WTC11 (cell line): ENCODE measurements around the gene MROH9. TPM values are rescaled to one million over a fixed set of nuclear protein-coding genes. Genes with fewer than 3 reads are reported as not detected.

Experiments
- ATAC-seq: fragments of 200-7000 bp; cut with Tn5 transposase; 2 replicates; pipeline ENCODE4 v1.10.0; 2021; ENCODE audit warnings: mild to moderate bottlenecking, moderate library complexity
- CTCF ChIA-PET: fragments of 300-600 bp; sonication (Branson Sonifier 250); formaldehyde crosslinking; loops from one replicate; lab custom pipeline; 2021; ENCODE audit warnings: antibody characterized with exemption; lab: Charles Lee
- POLR2A ChIA-PET: fragments of 350-600 bp; sonication (Branson Sonifier 250); formaldehyde crosslinking; loops from one replicate; lab custom pipeline; 2021; ENCODE audit warnings: antibody characterized with exemption; lab: Charles Lee
- DNase-seq: peaks from one replicate; pipeline ENCODE4 v3.0.0; 2021; ENCODE audit warnings: low spot score
- H3K27ac Mint-ChIP-seq: 2 replicates; pipeline ENCODE4 v1.8.0; 2021; ENCODE audit warnings: mixed read lengths
- H3K27me3 Mint-ChIP-seq: 2 replicates; pipeline ENCODE4 v1.8.0; 2021; ENCODE audit warnings: low read depth, mild to moderate bottlenecking, moderate library complexity, mixed read lengths
- H3K36me3 Mint-ChIP-seq: 2 replicates; pipeline ENCODE4 v1.8.0; 2021; ENCODE audit warnings: mixed read lengths
- H3K4me1 Mint-ChIP-seq: 2 replicates; pipeline ENCODE4 v1.8.0; 2022; ENCODE audit warnings: mixed read lengths
- H3K4me3 Mint-ChIP-seq: 2 replicates; pipeline ENCODE4 v1.8.0; 2021; ENCODE audit warnings: mild to moderate bottlenecking, moderate library complexity, mixed read lengths
- H3K9me3 Mint-ChIP-seq: 2 replicates; pipeline ENCODE4 v1.8.0; 2021; ENCODE audit warnings: mixed read lengths
- AR ChIP-seq: fragments of 250-450 bp; sonication (Bioruptor Pico); IDR thresholded peaks from 2 replicates; pipeline ENCODE4 v1.9.0; 2021; ENCODE audit warnings: mild to moderate bottlenecking
- CREB1 ChIP-seq: sonication (generic); formaldehyde crosslinking; IDR thresholded peaks from 2 replicates; pipeline ENCODE4 v1.8.0; 2023; ENCODE audit warnings: mild to moderate bottlenecking, missing genetic modification reagents
- E2F1 ChIP-seq: sonication (generic); formaldehyde crosslinking; IDR thresholded peaks from 2 replicates; pipeline ENCODE4 v1.8.0; 2022; ENCODE audit warnings: mild to moderate bottlenecking, missing genetic modification reagents
- EMX1 ChIP-seq: fragments of 250-450 bp; sonication (Bioruptor Pico); IDR thresholded peaks from 2 replicates; pipeline ENCODE4 v1.8.0; 2021; ENCODE audit warnings: mild to moderate bottlenecking
- ETV6 ChIP-seq: sonication (generic); formaldehyde crosslinking; IDR thresholded peaks from 2 replicates; pipeline ENCODE4 v1.8.1; 2022; ENCODE audit warnings: mild to moderate bottlenecking, missing genetic modification reagents
- FOXJ3 ChIP-seq: sonication (generic); formaldehyde crosslinking; IDR thresholded peaks from 2 replicates; pipeline ENCODE4 v1.9.0; 2021; ENCODE audit warnings: missing genetic modification reagents, mild to moderate bottlenecking, borderline replicate concordance
- GABPB1 ChIP-seq: sonication (generic); formaldehyde crosslinking; IDR thresholded peaks from 2 replicates; pipeline ENCODE4 v1.8.1; 2023; ENCODE audit warnings: mild to moderate bottlenecking, missing genetic modification reagents
- HMGXB4 ChIP-seq: sonication (generic); formaldehyde crosslinking; IDR thresholded peaks from 2 replicates; pipeline ENCODE4 v1.8.1; 2023; ENCODE audit warnings: mild to moderate bottlenecking, moderate library complexity, missing genetic modification reagents
- IRF1 ChIP-seq: sonication (generic); formaldehyde crosslinking; IDR thresholded peaks from 2 replicates; pipeline ENCODE4 v1.8.0; 2023; ENCODE audit warnings: missing genetic modification reagents
- JAZF1 ChIP-seq: fragments of 250-450 bp; sonication (Bioruptor Pico); IDR thresholded peaks from 2 replicates; pipeline ENCODE4 v1.9.0; 2021; ENCODE audit warnings: moderate library complexity, mild to moderate bottlenecking, inconsistent platforms
- OVOL2 ChIP-seq: fragments of 250-450 bp; sonication (Bioruptor Pico); IDR thresholded peaks from 2 replicates; pipeline ENCODE4 v1.9.0; 2021; ENCODE audit warnings: mild to moderate bottlenecking, borderline replicate concordance
- PRDM15 ChIP-seq: sonication (generic); formaldehyde crosslinking; IDR thresholded peaks from 2 replicates; pipeline ENCODE4 v1.8.0; 2022; ENCODE audit warnings: missing genetic modification reagents
- SMAD4 ChIP-seq: sonication (generic); formaldehyde crosslinking; IDR thresholded peaks from 2 replicates; pipeline ENCODE4 v1.8.0; 2022; ENCODE audit warnings: mild to moderate bottlenecking, missing genetic modification reagents
- SOX15 ChIP-seq: fragments of 250-450 bp; sonication (Bioruptor Pico); IDR thresholded peaks from 2 replicates; pipeline ENCODE4 v1.9.0; 2021; ENCODE audit warnings: mild to moderate bottlenecking
- TP53 ChIP-seq: sonication (generic); formaldehyde crosslinking; IDR thresholded peaks from 2 replicates; pipeline ENCODE4 v1.8.1; 2023; ENCODE audit warnings: mild to moderate bottlenecking, missing genetic modification reagents
- USF2 ChIP-seq: sonication (generic); formaldehyde crosslinking; IDR thresholded peaks from 2 replicates; pipeline ENCODE4 v1.8.1; 2023; ENCODE audit warnings: mild to moderate bottlenecking, missing genetic modification reagents, moderate library complexity
- ZNF232 ChIP-seq: sonication (generic); formaldehyde crosslinking; IDR thresholded peaks from 2 replicates; pipeline ENCODE4 v1.8.0; 2022; ENCODE audit warnings: mild to moderate bottlenecking, missing genetic modification reagents
- ZNF317 ChIP-seq: sonication (generic); formaldehyde crosslinking; IDR thresholded peaks from 2 replicates; pipeline ENCODE4 v1.8.1; 2023; ENCODE audit warnings: low read depth, mild to moderate bottlenecking, moderate library complexity, missing genetic modification reagents, borderline replicate concordance
- ZNF425 ChIP-seq: fragments of 250-450 bp; sonication (Bioruptor Pico); conservative IDR thresholded peaks from 2 replicates; pipeline ENCODE4 v1.9.0; 2021; ENCODE audit warnings: mild to moderate bottlenecking
- total RNA-seq: library from RNA; stranded (reverse); gene quantifications from 3 replicates; pipeline ENCODE4 v1.2.3, GENCODE V29; 2021

Gene MROH9
- total RNA-seq, 1 experiment from 2014 or later, result not detected

GRCh38 chr1:170885551-170885950, 49.8 kb upstream of the MROH9 start (continued):
- TF ChIP-seq E2F1 (CRISPR knock-in tag), result no peak
- no peak for TF ChIP-seq ETV6 (CRISPR knock-in tag)
- no peak for TF ChIP-seq JAZF1 (CRISPR knock-in tag)
- TF ChIP-seq IRF1, result no peak
- TF ChIP-seq ZNF425 (CRISPR knock-in tag), result no peak
- TF ChIP-seq HMGXB4 (CRISPR knock-in tag), result no peak
- TF ChIP-seq USF2 (CRISPR knock-in tag), result no peak
- TF ChIP-seq CREB1, result no peak

GRCh38 chr1:170886460-170886859, 48.9 kb upstream of the MROH9 start:
- DNase-seq (no peak), ATAC-seq (no peak)
- Mint-ChIP-seq H3K36me3 (no peaks in the 10 kb centered on the region), H3K27me3 (no peaks in the 10 kb centered on the region), H3K9me3 (peaks cover 10% of the 10 kb centered on the region), H3K27ac (no peak overlapping the region), H3K4me3 (no peak overlapping the region), H3K4me1 (peaks cover 2% of the 10 kb centered on the region; the same call in 1 of the 2 replicates)
- ChIA-PET CTCF (no interaction called here), POLR2A (no interaction called here)
- TF ChIP-seq SMAD4 (no peak), ZNF232 (CRISPR knock-in tag) (no peak), ZNF317 (CRISPR knock-in tag) (no peak), GABPB1 (CRISPR knock-in tag) (no peak), AR (CRISPR knock-in tag) (no peak), IRF1 (no peak), TP53 (CRISPR knock-in tag) (no peak), EMX1 (no peak), SOX15 (CRISPR knock-in tag) (no peak), USF2 (CRISPR knock-in tag) (no peak), FOXJ3 (CRISPR knock-in tag) (no peak), PRDM15 (CRISPR knock-in tag) (no peak), OVOL2 (CRISPR knock-in tag) (no peak)
